H1 (cell line): ENCODE measurements around the gene SFN. TPM values are rescaled to one million over a fixed set of nuclear protein-coding genes. Genes with fewer than 3 reads are reported as not detected.

ENCODE experiments used
- CTCF ChIA-PET: fragments of 300-600 bp; sonication (Branson Sonifier 250); formaldehyde crosslinking; loops from one replicate; lab custom pipeline; 2021; ENCODE audit not compliant: partially characterized antibody; lab: Charles Lee
- POLR2A ChIA-PET: fragments of 300-600 bp; sonication (Branson Sonifier 250); formaldehyde crosslinking; loops from one replicate; lab custom pipeline; 2021; ENCODE audit warnings: inconsistent platforms; ENCODE audit not compliant: partially characterized antibody; lab: Charles Lee
- DNase-seq, 2 experiments: peaks; one replicate each; pipeline versions ENCODE4 v3.0.0 to v3.0.0-alpha.2; 2010 to 2022; ENCODE audit warnings: low spot score in 2 of 2, low read depth in 1 of 2, mixed read lengths in 1 of 2
- FAIRE-seq: peaks from 2 replicates; lab custom pipeline; 2011; peaks lifted over from hg19 to GRCh38; lab: Jason Lieb, UNC
- H2AFZ ChIP-seq: 2 replicates; pipeline ENCODE4 v1.8.1; 2012; ENCODE audit warnings: low read length, inconsistent platforms
- H2AK5ac ChIP-seq: 2 replicates; pipeline ENCODE4 v1.6.1; 2013; ENCODE audit warnings: low read depth, low read length
- H2BK120ac ChIP-seq: replicated peaks from 2 replicates; pipeline ENCODE3; 2013; ENCODE audit warnings: low read depth, low read length, inconsistent platforms
- H2BK12ac ChIP-seq: 2 replicates; pipeline ENCODE4 v1.6.1; 2013; ENCODE audit warnings: low read depth, low read length
- H2BK15ac ChIP-seq: 2 replicates; pipeline ENCODE4 v1.6.1; 2013; ENCODE audit warnings: low read length
- H2BK20ac ChIP-seq: 2 replicates; pipeline ENCODE4 v1.6.1; 2013; ENCODE audit warnings: low read length
- H2BK5ac ChIP-seq: 2 replicates; pipeline ENCODE4 v1.6.1; 2013; ENCODE audit warnings: low read depth, low read length
- H3K14ac ChIP-seq: 2 replicates; pipeline ENCODE4 v1.6.1; 2013; ENCODE audit warnings: inconsistent platforms; ENCODE audit not compliant: insufficient read length
- H3K18ac ChIP-seq: 2 replicates; pipeline ENCODE4 v1.6.1; 2013; ENCODE audit warnings: low read length; ENCODE audit errors: extremely low read depth
- H3K23ac ChIP-seq: 2 replicates; pipeline ENCODE4 v1.6.1; 2013; ENCODE audit warnings: inconsistent platforms; ENCODE audit not compliant: insufficient read length
- H3K23me2 ChIP-seq: 2 replicates; pipeline ENCODE4 v1.6.1; 2013; ENCODE audit warnings: low read depth, low read length
- H3K27ac ChIP-seq: 2 replicates; pipeline ENCODE4 v1.6.1; 2011; ENCODE audit warnings: low read depth, low read length, inconsistent platforms
- H3K27me3 ChIP-seq, 4 experiments: replicated peaks in 1 of 4; 1 replicate in 1 of 4; 2 replicates in 3 of 4; pipeline versions ENCODE4 v1.6.1 to v1.8.1; 2011 to 2013; ENCODE audit warnings: low read length in 3 of 4, mild to moderate bottlenecking in 3 of 4, inconsistent platforms in 2 of 4, mixed read lengths in 2 of 4, moderate library complexity in 1 of 4; ENCODE audit not compliant: control insufficient read depth in 3 of 4, insufficient read depth in 3 of 4; ENCODE audit errors: extremely low read depth in 1 of 4
- H3K36me3 ChIP-seq, 4 experiments: 2 replicates each; pipeline versions ENCODE4 v1.6.1 to v1.8.1; 2011 to 2013; ENCODE audit warnings: mild to moderate bottlenecking in 4 of 4, low read length in 3 of 4, moderate library complexity in 2 of 4, control low read depth in 1 of 4, inconsistent platforms in 1 of 4; ENCODE audit not compliant: insufficient read depth in 4 of 4, control insufficient read depth in 2 of 4
- H3K4ac ChIP-seq: replicated peaks from 2 replicates; pipeline ENCODE3; 2013; ENCODE audit warnings: low read length, low read depth, mixed read lengths, inconsistent platforms; ENCODE audit not compliant: insufficient read length
- H3K4me1 ChIP-seq, 4 experiments: replicated peaks in 1 of 4; 1 replicate in 1 of 4; 2 replicates in 3 of 4; pipeline versions ENCODE4 v1.6.1 to v1.8.1; 2011 to 2013; ENCODE audit warnings: low read length in 3 of 4, inconsistent platforms in 2 of 4, mixed read lengths in 1 of 4; ENCODE audit not compliant: insufficient read depth in 4 of 4, control insufficient read depth in 3 of 4
- H3K4me2 ChIP-seq, 2 experiments: 2 replicates each; pipeline versions ENCODE4 v1.6.1 to v1.8.1; 2011 to 2013; ENCODE audit warnings: low read depth in 2 of 2, low read length in 2 of 2, control low read depth in 1 of 2, inconsistent platforms in 1 of 2, mild to moderate bottlenecking in 1 of 2; ENCODE audit not compliant: insufficient read depth in 1 of 2
- H3K4me3 ChIP-seq, 4 experiments: fragments of 200-600, 300-600 bp in 1 of 4; sonication (generic), shearing (Covaris generic), sonication (Bioruptor Twin) in 1 of 4; 2 replicates each; pipeline versions ENCODE4 v1.5.1 to v1.8.1; 2011 to 2016; ENCODE audit warnings: low read length in 4 of 4, low read depth in 3 of 4, control low read depth in 2 of 4, inconsistent platforms in 2 of 4, mild to moderate bottlenecking in 2 of 4, mixed read lengths in 1 of 4, moderate library complexity in 1 of 4; ENCODE audit not compliant: insufficient read depth in 2 of 4; ENCODE audit errors: extremely low read depth in 1 of 4
- H3K56ac ChIP-seq: replicated peaks from 2 replicates; pipeline ENCODE3; 2013; ENCODE audit warnings: low read depth, mild to moderate bottlenecking, mixed read lengths, low read length, inconsistent platforms; ENCODE audit not compliant: insufficient read length
- H3K79me1 ChIP-seq: 2 replicates; pipeline ENCODE4 v1.6.1; 2013; ENCODE audit warnings: low read depth, low read length, control low read depth
- H3K79me2 ChIP-seq, 2 experiments: 2 replicates each; pipeline versions ENCODE4 v1.6.1 to v1.8.1; 2012 to 2013; ENCODE audit warnings: low read length in 2 of 2, mild to moderate bottlenecking in 2 of 2, inconsistent platforms in 1 of 2; ENCODE audit not compliant: insufficient read depth in 2 of 2, control insufficient read depth in 1 of 2
- H3K9ac ChIP-seq, 4 experiments: replicated peaks in 1 of 4; 1 replicate in 1 of 4; 2 replicates in 3 of 4; pipeline versions ENCODE4 v1.6.1 to v1.8.1; 2011 to 2013; ENCODE audit warnings: low read depth in 3 of 4, low read length in 3 of 4, control low read depth in 2 of 4, mild to moderate bottlenecking in 2 of 4, moderate library complexity in 2 of 4, inconsistent platforms in 1 of 4; ENCODE audit errors: extremely low read depth in 1 of 4
- H3K9me3 ChIP-seq, 2 experiments: 2 replicates each; pipeline versions ENCODE4 v1.6.1 to v1.8.1; 2012 to 2013; ENCODE audit warnings: mild to moderate bottlenecking in 2 of 2, moderate library complexity in 2 of 2, control low read depth in 1 of 2, inconsistent platforms in 1 of 2, low read depth in 1 of 2, low read length in 1 of 2, mixed read lengths in 1 of 2; ENCODE audit not compliant: insufficient read depth in 2 of 2
- H4K20me1 ChIP-seq, 2 experiments: replicated peaks in 1 of 2; 2 replicates each; pipeline versions ENCODE3 to v1.8.1; 2011 to 2013; ENCODE audit warnings: inconsistent platforms in 2 of 2, low read length in 2 of 2, mild to moderate bottlenecking in 1 of 2; ENCODE audit not compliant: insufficient read depth in 2 of 2, control insufficient read depth in 1 of 2
- H4K5ac ChIP-seq: 2 replicates; pipeline ENCODE4 v1.6.1; 2013; ENCODE audit warnings: low read length, low read depth, mixed read lengths, inconsistent platforms; ENCODE audit not compliant: insufficient read length
- H4K8ac ChIP-seq: 2 replicates; pipeline ENCODE4 v1.8.0; 2013; ENCODE audit warnings: mild to moderate bottlenecking, moderate library complexity, low read length, inconsistent platforms; ENCODE audit not compliant: insufficient read depth; ENCODE audit errors: extremely low read depth
- H4K91ac ChIP-seq: replicated peaks from 2 replicates; pipeline ENCODE3; 2013; ENCODE audit warnings: low read length, mixed read lengths, inconsistent platforms; ENCODE audit not compliant: insufficient read length
- CBX8 ChIP-seq: fragments of 300-800, 300-1000 bp; sonication (generic); IDR thresholded peaks from 2 replicates; pipeline ENCODE4 v1.7.1; 2016; ENCODE audit warnings: low read depth, low read length, borderline replicate concordance
- CHD1 ChIP-seq: IDR thresholded peaks from 2 replicates; pipeline ENCODE4 v1.6.1; 2012; ENCODE audit warnings: low read depth, low read length, improper control_type of control experiment
- CHD2 ChIP-seq: IDR thresholded peaks from 2 replicates; pipeline ENCODE4 v1.6.1; 2012; ENCODE audit warnings: low read length, improper control_type of control experiment
- CREB1 ChIP-seq: IDR thresholded peaks from 2 replicates; pipeline ENCODE4 v1.6.1; 2012; ENCODE audit warnings: inconsistent platforms
- HDAC2 ChIP-seq, 2 experiments: fragments of 300-600 bp in 1 of 2; sonication (generic) in 1 of 2; IDR thresholded peaks; 2 replicates each; pipeline ENCODE4 v1.6.1; 2011 to 2012; ENCODE audit warnings: low read depth in 2 of 2, low read length in 2 of 2, mild to moderate bottlenecking in 2 of 2, moderate library complexity in 2 of 2, borderline replicate concordance in 1 of 2, inconsistent platforms in 1 of 2
- KDM4A ChIP-seq: IDR thresholded peaks from one replicate; pipeline ENCODE4 v1.7.1; 2012; ENCODE audit warnings: low read depth, mild to moderate bottlenecking, moderate library complexity, low read length, inconsistent platforms; ENCODE audit not compliant: severe bottlenecking
- NANOG ChIP-seq: IDR thresholded peaks from 2 replicates; pipeline ENCODE4 v1.6.1; 2011; ENCODE audit warnings: low read length, low read depth, mild to moderate bottlenecking, inconsistent platforms; ENCODE audit not compliant: insufficient read depth, poor library complexity, severe bottlenecking
- RAD21 ChIP-seq, 2 experiments: IDR thresholded peaks in 1 of 2; conservative IDR thresholded peaks in 1 of 2; 2 replicates each; pipeline ENCODE4 v1.6.1; 2011; ENCODE audit warnings: low read depth in 2 of 2, low read length in 2 of 2, improper control_type of control experiment in 1 of 2, inconsistent platforms in 1 of 2, mild to moderate bottlenecking in 1 of 2, moderate library complexity in 1 of 2
- RBBP5 ChIP-seq: IDR thresholded peaks from 2 replicates; pipeline ENCODE4 v1.7.1; 2012; ENCODE audit warnings: low read depth, mild to moderate bottlenecking, inconsistent platforms, low read length, moderate library complexity, borderline replicate concordance
- RFX5 ChIP-seq: IDR thresholded peaks from 2 replicates; pipeline ENCODE4 v1.6.1; 2011; ENCODE audit warnings: low read depth, low read length, improper control_type of control experiment, borderline replicate concordance
- TEAD4 ChIP-seq: IDR thresholded peaks from 2 replicates; pipeline ENCODE4 v1.6.1; 2012; ENCODE audit warnings: low read depth, low read length, inconsistent platforms, mixed read lengths
- WGBS, 2 experiments: shearing (Covaris generic) in 1 of 2; methylation state at CpG; one replicate each; pipeline versions ENCODE4 v1.1.6 to v1.1.7; 2013 to 2015; ENCODE audit warnings: low lambda C conversion rate in 2 of 2, mixed read lengths in 2 of 2, inconsistent platforms in 1 of 2, low coverage in 1 of 2, missing lambda C conversion rate in 1 of 2; ENCODE audit not compliant: insufficient replicate concordance in 2 of 2, insufficient coverage in 1 of 2, insufficient read length in 1 of 2; ENCODE audit errors: extremely low coverage in 1 of 2, missing lambda C conversion rate in 1 of 2; 5-methylcytosine and 5-hydroxymethylcytosine counted together
- polyA plus RNA-seq, 7 experiments: library from polyadenylated mRNA; depleted of rRNA in 3 of 7; stranded (reverse) in 5 of 7; unstranded in 2 of 7; fragments of >200 nt in 5 of 7; fragments of 200-250 nt in 2 of 7; gene quantifications; 1 replicate in 5 of 7; 2 replicates in 1 of 7; 4 replicates in 1 of 7; pipeline versions ENCODE4 v1.2.1 to v1.2.3, GENCODE V29; 2011 to 2013; ENCODE audit warnings: missing spikeins in 2 of 7, mixed read lengths in 2 of 7
- total RNA-seq: library from RNA; stranded (reverse); fragmentation: NEBNext Ultra II Directional; extraction: Animal tissue kit (Norgen Biotek cat#: 25700); gene quantifications from 2 replicates; pipeline ENCODE4 v1.2.1, GENCODE V29; 2021
- TF ChIP-seq, protein P1 (sequence below): IDR thresholded peaks from 2 replicates; pipeline ENCODE4 v1.6.1; 2011; ENCODE audit warnings: low read depth, mild to moderate bottlenecking, low read length; ENCODE audit not compliant: insufficient read depth

SFN gene
- total and polyA plus RNA-seq, 2 of the 8 experiments (the other 6 are each of a cell fraction or from before 2014, with no cell fraction given), result 3.3 to 3.9 TPM

DNA sequence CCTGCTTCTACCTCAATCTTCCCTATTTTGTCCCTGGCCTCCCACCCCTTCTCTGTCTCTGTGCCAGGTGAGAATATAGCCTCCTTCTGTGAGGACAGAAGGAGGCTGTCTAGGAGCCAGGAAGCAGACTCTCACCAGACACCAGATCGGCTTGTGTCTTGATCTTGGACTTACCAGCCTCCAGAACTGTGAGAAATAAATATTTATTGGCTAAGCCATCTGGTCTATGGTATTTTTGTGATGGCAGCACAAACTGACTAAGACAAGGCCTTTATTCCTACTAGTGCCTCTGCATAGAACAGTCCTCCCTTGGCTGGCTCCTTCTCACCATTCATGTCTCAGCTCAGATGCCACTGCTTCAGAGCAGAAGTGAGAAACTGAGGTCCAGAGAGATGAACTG, 25.3 kb downstream of the SFN start:
- no peak for FAIRE-seq
- ChIA-PET POLR2A (interaction anchor here (1.1 to 6.5 kb wide), 5 partner anchors 11 to 33 kb away, joined by 3 to 66 read pairs (median 5); partner anchors contain the start of genes GPATCH3 and NUDC), CTCF (interaction anchor here (0.9 to 31.7 kb wide), 8 partner anchors 9 to 78 kb away, joined by 3 to 547 read pairs (median 8); partner anchors contain the start of genes GPATCH3 and SFN)
- Histone ChIP-seq H2AFZ (no peak overlapping the region), H4K8ac (no peak overlapping the region), H2BK12ac (no peak overlapping the region), H4K91ac (no peak overlapping the region), H3K4me3 (no peak overlapping the region), H3K18ac (no peak overlapping the region), H3K56ac (no peak overlapping the region), H3K4me2 (no peak overlapping the region; a peak in 1 of 4 replicates), H2AK5ac (no peak overlapping the region), H4K5ac (no peak overlapping the region), H3K14ac (no peak overlapping the region), H3K36me3 (peaks cover 18 to 49% (median 38%) of the 10 kb centered on the region in 4 experiments), H3K79me2 (peaks cover 0 to 12% of the 10 kb centered on the region in 2 experiments; a peak in 2 of 4 replicates), H3K23ac (no peak overlapping the region), H2BK120ac (no peak overlapping the region), H3K27me3 (no peaks in the 10 kb centered on the region), H3K9me3 (no peaks in the 10 kb centered on the region), H3K9ac (no peak overlapping the region), H3K23me2 (peaks cover 12% of the 10 kb centered on the region; the same call in 1 of the 2 replicates), H2BK5ac (no peak overlapping the region), H3K4ac (no peak overlapping the region), H2BK15ac (no peak overlapping the region), H3K4me1 (peaks cover 0 to 8% (median 3%) of the 10 kb centered on the region in 4 experiments; a peak in 3 of 7 replicates), H4K20me1 (peaks cover 0 to 2% of the 10 kb centered on the region in 2 experiments), H2BK20ac (no peak overlapping the region), H3K79me1 (no peaks in the 10 kb centered on the region; the same call in 1 of the 2 replicates), H3K27ac (no peak overlapping the region)
- 100% methylated on average over 1 of the region's 1 CpG; no CpG with 5 or more reads in 1 of the 2 experiments for WGBS, 2 experiments
- DNase-seq, result no peak
- TF ChIP-seq CHD1 (no peak), RAD21 (IDR thresholded peaks at IDR 0.05 in 1 of 2, conservative IDR thresholded peaks at IDR 0.05 in 1 of 2; ENCODE audit: low read depth in 2 of 2, low read length in 2 of 2) (no peak), RFX5 (no peak), NANOG (no peak), CBX8 (no peak), CREB1 (no peak), HDAC2 (IDR thresholded peaks at IDR 0.05; ENCODE audit: borderline replicate concordance in 1 of 2, low read depth in 2 of 2, low read length in 2 of 2) (no peak), CHD2 (no peak), KDM4A (no peak), RBBP5 (no peak), TEAD4 (no peak)
- TF ChIP-seq, protein P1, sequence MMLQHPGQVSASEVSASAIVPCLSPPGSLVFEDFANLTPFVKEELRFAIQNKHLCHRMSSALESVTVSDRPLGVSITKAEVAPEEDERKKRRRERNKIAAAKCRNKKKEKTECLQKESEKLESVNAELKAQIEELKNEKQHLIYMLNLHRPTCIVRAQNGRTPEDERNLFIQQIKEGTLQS, result no peak
